ENCODE results near the gene RNF141.

The RNF141 gene

DNA sequence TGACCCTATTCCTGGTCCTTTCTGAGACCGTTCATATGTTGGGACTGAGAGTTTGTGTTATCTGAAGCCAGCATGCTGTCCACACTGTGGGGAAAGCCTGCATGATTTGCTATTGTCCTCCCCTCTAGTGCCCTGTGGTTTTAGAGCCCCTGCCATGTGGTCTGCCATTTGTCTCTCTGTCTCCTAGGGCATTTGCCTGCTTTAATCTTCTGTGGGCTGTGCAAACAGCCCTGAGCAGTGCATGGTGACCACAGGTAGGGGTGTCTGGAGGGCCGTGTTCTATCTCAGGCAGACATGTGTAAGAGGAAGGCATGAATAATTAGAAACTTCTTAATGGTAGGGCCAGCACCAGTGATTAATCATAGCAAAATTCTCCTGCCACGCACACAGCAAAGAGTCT, 62.9 kb downstream of the RNF141 start:
- DNase-seq = no peak

DNA sequence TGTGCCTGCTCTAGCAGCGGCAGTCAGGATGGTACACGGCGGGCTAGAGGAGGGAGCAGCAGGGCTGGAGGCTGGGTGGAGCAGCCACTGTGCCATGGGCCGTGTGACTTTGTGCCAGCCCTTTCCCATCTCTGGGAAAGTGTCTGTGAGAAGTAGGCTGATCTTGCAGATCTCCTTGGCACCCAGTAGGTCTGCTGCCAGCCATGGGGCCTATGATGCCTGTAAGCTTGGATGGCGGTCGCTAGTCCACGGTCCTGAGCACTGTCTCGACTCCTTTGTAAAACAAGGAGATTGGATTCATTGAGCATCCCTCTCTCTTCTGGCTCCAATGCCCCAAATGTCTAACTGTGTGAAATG, 63.3 kb downstream of the RNF141 start:
- peak; percentile 20 for DNase-seq

DNA sequence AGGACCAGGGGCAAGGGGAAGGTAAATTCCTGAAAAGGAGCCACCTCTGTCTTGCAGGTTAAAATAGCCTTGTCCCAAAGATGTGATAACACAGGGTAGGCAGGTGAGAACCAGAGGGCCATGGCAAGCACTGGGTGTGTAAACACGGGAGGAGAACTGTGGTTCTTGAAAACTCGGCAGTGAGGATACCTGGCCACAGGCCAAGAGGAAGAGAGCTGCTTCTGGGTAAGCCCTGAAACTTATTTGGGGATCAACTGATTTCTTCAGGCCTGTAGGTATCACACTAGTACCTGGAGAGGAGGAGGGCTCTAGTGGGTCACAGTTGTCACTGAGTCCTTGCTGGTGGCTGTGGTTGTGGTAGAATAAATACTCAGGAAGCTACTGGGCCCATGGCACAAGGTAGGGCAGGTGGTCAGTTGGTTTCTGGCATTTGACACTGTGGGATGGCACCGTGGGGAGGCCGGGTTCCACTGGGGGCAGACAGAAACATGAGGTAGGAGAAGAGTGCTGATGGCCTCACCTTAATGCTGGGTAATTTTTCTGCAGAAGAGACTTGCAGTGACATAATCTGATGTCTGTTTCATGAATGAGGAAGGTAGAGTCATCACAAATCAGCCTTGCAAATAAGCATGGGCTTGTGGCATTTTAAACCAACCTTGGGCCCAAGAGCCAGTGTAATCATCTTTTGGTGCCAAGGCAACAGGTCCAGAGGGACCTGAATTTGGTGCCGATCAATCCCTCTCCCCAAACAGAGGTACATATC, 63.9 kb downstream of the RNF141 start:
- peak; percentile 23 for DNase-seq

DNA sequence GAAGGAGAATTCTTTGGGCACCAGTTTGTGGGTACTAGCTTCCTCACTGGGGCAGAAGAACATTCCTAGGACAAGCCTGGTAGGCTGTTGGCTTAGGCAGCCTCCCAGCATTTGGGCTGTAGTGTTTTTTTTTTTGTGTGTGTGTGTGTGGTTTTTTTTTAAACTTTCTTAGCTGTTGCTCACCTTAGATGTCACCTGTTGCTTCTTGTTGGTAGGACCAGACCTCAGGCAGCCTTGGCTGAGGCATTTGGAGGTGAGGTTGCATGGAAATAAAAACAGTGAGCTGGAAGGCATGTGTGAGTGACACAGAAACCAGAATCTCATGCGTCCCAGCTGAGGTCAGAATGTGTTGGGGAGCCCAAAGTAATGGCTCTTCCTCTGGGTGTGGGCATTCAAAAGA, 64.6 kb downstream of the RNF141 start:
- no peak for DNase-seq

DNA sequence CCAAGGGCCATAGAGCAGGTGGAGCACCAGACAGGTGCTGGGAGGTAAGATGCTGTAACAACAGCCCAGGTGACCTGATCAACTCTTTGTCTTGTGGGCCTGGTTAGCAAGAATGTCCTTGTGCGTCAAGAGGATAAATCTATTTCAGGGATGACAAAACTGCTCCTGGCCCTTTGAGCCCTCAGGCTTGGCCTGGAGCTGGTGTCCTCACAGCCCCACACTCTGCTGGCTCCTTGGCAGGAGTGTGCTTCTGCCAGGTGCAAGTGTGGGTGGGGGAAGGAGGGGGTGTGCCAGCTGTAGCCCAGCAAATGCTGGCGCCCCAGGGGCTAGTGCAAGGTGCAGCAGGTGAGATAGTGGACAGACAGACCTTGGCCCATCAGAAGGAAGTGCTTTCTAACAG, 66.4 kb downstream of the RNF141 start:
- DNase-seq = peak; percentile 20

DNA sequence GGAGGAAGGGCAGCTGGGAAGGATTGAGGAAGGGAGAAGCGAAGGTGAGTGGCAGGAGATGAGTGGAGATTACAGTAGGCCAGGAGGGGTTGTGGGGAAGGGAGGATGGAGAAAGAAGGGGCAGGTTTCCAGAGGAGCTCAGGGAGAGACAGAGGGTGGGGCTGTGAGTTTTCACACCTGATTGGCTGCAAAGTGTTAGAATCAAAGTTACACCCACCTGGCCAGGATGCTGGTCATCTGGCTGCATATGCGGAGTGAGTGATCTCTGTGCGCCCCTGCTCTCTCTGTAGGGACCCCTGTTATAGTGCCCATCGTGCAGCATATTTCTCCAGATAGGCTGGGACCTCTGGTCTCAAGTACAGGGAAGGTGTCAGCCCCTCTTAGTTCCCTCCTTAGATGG, 67.6 kb downstream of the RNF141 start:
- DNase-seq = peak; percentile 13

DNA sequence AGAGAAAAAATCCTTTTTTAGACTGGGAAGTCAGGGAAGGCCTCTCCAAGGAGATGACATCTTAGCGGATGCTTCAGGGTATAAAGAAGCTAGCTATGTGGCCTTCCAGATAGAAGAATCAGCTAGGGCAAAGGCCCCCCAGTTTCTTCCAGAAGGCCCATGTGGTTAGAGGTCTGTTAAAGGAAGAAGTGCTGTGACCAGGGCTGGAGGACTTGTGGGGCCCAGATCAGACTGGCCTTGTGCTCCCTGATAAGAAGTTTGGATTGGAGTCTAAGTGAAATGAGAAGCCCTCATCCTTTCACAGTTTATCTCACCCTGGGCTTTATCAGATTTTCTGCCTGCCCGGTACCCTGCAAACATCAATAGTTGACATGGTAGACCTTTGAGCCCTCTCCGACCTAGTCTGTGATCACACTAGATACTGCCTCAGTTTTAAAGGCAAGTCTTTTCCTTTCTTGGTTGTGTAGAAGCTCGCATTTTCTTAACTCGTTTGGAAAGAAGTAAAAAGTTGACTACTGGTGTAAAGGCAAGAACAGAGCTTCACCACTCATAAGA, 78.2 kb downstream of the RNF141 start:
- DNase-seq = no peak

Data from activated CD4-positive, CD25-positive, alpha-beta regulatory T cell treated with anti-CD3 and anti-CD28 coated beads, Interleukin-2, amount 50 U/mL, for 72 hours (primary cell).